Measurements from ENCODE around the gene SH3TC1.

GRCh38 chr4:8185930-8186329 lies 13.2 kb upstream of the SH3TC1 start:
- TF ChIP-seq, protein P1, sequence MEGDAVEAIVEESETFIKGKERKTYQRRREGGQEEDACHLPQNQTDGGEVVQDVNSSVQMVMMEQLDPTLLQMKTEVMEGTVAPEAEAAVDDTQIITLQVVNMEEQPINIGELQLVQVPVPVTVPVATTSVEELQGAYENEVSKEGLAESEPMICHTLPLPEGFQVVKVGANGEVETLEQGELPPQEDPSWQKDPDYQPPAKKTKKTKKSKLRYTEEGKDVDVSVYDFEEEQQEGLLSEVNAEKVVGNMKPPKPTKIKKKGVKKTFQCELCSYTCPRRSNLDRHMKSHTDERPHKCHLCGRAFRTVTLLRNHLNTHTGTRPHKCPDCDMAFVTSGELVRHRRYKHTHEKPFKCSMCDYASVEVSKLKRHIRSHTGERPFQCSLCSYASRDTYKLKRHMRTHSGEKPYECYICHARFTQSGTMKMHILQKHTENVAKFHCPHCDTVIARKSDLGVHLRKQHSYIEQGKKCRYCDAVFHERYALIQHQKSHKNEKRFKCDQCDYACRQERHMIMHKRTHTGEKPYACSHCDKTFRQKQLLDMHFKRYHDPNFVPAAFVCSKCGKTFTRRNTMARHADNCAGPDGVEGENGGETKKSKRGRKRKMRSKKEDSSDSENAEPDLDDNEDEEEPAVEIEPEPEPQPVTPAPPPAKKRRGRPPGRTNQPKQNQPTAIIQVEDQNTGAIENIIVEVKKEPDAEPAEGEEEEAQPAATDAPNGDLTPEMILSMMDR (IDR thresholded peaks at IDR 0.05; ENCODE audit: low read depth, low read length), result no peak
- TF ChIP-seq EZH2phosphoT487 (IDR thresholded peaks at IDR 0.05; ENCODE audit: low read depth), result no peak
